ENCODE measurements around the gene COA1.

DNA sequence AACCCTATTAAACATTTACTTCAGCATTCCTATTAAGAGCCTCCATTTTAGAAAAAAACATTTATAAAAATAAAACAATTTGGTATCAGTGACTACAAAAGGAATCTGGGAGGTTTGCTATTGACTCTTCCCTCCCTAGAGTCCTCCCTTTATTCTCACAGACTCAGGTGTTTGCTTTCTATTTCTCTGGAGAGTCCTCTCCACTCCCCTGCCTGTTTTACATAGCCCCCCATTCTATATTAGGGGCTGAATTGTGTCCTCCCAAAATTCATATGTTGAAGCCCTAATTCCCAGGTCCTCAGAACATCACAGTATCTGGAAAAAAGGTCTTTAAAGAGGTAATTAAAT lies 69.8 kb downstream of the COA1 start:
- TF ChIP-seq, protein P1, sequence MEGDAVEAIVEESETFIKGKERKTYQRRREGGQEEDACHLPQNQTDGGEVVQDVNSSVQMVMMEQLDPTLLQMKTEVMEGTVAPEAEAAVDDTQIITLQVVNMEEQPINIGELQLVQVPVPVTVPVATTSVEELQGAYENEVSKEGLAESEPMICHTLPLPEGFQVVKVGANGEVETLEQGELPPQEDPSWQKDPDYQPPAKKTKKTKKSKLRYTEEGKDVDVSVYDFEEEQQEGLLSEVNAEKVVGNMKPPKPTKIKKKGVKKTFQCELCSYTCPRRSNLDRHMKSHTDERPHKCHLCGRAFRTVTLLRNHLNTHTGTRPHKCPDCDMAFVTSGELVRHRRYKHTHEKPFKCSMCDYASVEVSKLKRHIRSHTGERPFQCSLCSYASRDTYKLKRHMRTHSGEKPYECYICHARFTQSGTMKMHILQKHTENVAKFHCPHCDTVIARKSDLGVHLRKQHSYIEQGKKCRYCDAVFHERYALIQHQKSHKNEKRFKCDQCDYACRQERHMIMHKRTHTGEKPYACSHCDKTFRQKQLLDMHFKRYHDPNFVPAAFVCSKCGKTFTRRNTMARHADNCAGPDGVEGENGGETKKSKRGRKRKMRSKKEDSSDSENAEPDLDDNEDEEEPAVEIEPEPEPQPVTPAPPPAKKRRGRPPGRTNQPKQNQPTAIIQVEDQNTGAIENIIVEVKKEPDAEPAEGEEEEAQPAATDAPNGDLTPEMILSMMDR (IDR thresholded peaks at IDR 0.05; ENCODE audit: insufficient read depth, low read length, poor library complexity, severe bottlenecking): no peak
- no peak for TF ChIP-seq EZH2phosphoT487 (conservative IDR thresholded peaks at IDR 0.05; ENCODE audit: low read length)

All from SU-DHL-6 (cell line).